Retinal pigment epithelial cell (primary cell): ENCODE measurements around the gene ELMO3.

Source experiments
- DNase-seq: peaks from one replicate; pipeline ENCODE4 v3.0.0-alpha.2; 2010; ENCODE audit warnings: low read depth
- H3K4me3 ChIP-seq: 2 replicates; pipeline ENCODE4 v1.5.1; 2011; ENCODE audit warnings: mild to moderate bottlenecking, low read length, control low read depth, moderate library complexity
- TF ChIP-seq, protein P1 (sequence below): conservative IDR thresholded peaks from 2 replicates; pipeline ENCODE4 v1.5.1; 2011; ENCODE audit warnings: low read depth, low read length, control low read depth, inconsistent platforms

ELMO3 gene

DNA sequence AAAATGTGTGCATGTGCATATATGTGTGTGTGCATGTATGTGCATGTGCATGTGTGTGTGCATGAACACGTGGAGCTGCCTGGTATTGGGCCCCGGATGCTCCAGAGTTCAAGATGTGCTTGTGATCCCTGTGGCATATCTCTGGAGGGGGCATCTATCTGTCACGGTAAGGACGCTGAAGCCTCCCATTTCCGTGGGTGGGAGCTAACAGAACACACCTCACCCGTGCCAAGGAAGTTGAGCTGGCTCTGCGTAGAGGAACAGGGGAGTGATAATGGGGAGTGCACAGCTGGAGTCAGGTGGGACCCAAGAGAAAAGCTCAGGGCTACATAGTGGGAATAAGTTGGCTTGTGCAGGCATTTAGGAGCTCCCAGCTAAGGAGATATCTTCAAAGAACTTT, 12.7 kb downstream of the ELMO3 start:
- no peak for DNase-seq
- H3K4me3 ChIP-seq = no peak overlapping the region
- TF ChIP-seq, protein P1, sequence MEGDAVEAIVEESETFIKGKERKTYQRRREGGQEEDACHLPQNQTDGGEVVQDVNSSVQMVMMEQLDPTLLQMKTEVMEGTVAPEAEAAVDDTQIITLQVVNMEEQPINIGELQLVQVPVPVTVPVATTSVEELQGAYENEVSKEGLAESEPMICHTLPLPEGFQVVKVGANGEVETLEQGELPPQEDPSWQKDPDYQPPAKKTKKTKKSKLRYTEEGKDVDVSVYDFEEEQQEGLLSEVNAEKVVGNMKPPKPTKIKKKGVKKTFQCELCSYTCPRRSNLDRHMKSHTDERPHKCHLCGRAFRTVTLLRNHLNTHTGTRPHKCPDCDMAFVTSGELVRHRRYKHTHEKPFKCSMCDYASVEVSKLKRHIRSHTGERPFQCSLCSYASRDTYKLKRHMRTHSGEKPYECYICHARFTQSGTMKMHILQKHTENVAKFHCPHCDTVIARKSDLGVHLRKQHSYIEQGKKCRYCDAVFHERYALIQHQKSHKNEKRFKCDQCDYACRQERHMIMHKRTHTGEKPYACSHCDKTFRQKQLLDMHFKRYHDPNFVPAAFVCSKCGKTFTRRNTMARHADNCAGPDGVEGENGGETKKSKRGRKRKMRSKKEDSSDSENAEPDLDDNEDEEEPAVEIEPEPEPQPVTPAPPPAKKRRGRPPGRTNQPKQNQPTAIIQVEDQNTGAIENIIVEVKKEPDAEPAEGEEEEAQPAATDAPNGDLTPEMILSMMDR = no peak

DNA sequence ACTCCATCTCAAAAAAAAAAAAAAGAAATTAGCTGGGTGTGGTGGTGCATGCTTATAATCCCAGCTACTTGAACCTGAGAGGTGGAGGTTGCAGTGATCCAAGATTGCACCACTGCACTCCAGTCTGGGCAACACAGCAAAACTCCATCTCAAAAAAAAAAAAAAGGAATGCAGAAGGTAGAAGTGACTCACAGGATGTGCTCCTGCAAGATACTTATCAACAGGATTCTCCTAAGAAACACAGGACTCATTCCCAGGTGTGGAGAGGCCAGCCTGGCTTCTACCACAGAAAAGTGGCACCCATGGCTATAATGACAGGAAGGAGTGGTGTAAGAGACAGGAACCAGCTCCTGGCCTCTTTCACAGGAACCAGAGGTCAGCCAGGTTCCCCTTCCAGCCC, 13.8 kb downstream of the ELMO3 start:
- TF ChIP-seq, protein P1 = no peak
- H3K4me3 ChIP-seq = no peak overlapping the region
- DNase-seq = no peak

DNA sequence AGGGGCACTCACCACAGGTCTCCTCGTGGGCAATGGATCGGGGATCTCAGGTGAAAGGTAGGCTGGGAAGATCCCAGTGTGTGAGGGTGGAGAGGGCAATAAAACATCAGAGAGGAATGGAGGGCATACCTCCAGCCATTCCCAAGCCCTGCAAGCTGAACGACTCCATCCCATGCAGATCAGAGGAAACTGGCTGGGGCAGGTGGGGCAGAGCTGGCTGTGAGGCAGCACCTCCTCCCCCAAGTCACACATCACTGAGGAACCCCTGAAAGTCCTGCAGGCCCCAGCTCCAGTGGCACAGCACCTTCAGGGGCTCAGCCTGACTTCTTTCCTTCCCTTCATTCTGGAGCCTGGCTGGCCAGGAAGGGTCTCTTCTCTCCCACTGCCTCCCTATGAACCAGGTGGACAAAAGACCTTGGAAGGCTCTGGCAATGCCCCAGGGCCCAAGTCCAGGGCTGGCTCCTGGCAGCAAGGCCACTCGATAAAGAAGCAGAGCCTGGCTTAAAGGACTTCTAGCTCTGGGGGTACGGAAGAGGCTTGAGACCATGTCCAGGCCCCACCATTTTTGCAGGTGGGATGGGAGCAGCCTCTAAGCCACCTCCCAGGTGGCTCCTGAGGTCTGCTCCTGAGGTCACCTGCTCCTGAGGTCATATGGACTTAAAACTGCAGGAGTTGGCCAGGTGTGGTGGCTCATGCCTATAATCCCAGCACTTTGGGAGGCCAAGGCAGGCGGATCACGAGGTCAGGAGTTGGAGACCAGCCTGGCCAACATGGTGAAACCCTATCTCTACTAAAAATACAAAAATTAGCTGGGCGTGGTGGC, 14.5 kb downstream of the ELMO3 start:
- no peak overlapping the region for H3K4me3 ChIP-seq
- TF ChIP-seq, protein P1 = no peak

DNA sequence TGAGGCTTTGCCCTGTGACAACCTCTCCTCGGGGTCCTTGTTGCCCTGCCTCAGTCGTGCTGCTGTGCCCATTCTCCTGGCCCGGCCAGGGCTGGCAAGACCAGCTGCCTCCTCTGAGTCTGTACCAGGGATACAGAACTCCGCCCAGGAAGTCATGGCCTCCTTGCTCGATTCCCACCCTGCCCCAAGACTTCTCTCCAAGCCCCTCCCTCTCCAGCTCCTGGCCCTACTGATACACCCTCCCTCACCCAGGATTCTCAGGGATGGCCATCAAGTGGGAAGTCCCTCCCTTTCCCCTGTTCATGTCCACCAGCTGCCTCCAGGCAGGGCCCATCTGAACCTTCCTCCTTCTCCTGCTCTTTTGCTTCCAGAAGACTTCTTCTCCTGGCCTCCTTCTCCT, 16.8 kb downstream of the ELMO3 start:
- no peak overlapping the region for H3K4me3 ChIP-seq
- no peak for DNase-seq
- TF ChIP-seq, protein P1 = no peak

More for the DNA sequence above, 14.5 kb downstream of the ELMO3 start:
- DNase-seq = no peak

DNA sequence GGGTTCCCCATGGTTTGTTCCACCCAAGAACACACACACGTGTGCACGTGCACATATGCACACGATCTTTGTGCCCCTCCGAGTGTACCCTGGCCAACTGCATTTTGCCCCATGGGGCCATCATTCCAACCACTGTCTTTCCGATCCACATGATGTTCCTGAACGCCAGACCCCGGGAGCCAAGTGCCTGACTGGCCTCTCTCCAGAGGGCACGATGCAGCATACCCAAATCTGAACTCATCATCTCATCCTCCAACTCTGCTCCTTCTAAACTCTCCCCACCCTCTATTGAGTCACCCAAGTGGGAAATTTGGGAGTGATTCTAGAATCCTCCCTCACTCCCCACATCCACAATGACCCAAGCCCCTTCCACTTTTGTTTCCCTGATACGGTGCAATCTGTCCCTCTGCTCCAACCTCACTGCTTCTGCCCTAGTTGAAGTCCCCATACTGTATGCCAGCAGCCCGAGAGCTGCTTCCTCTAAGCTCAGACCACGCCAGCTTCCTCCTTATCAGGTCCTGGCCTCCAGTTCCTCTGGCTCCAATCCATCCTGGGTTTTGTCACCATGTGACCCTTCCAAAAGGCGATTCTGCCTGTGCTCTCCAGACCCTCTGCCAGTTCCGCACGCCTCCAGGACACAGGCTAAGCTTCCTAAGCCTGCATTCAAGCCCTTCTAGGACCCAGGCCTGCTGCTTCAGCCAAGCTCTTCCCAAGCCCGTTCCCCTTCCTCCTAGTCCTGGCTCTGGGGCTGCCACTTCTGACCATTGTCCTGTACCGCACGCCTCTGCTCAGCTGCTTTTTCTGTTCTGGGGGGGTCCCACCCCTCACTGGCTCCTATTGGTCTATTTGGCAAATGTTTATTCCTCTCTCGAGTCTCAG, 17.9 kb downstream of the ELMO3 start:
- DNase-seq = no peak
- H3K4me3 ChIP-seq = no peak overlapping the region
- TF ChIP-seq, protein P1 = no peak

DNA sequence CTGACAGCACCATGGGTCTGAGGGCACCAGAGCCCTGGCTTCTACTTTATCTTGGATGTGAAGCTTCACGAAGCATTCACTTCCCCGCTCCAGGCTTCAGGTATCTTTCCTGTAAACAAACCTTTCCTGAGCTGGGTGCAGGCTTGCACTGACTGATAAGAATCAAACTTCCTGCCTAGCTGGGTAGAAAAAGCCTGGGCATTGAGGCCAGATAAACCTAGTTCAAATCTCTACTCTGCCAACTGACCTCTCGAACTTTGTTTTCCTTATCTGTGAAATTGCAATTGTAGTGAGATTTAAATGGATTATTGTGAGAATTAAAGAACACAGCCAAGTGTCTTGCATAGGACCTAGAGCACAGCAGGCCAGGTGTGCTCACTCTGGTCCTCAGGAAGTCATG, 25.1 kb downstream of the ELMO3 start:
- DNase-seq = no peak
- TF ChIP-seq, protein P1 = no peak
- H3K4me3 ChIP-seq = no peak overlapping the region
